Ishikawa (cell line): ENCODE results near the gene HIVEP2.

Experiments used
- CREB1 ChIP-seq: IDR thresholded peaks from 2 replicates; pipeline ENCODE4 v1.6.1; 2012; ENCODE audit warnings: low read depth
- EGR1 ChIP-seq: IDR thresholded peaks from 2 replicates; pipeline ENCODE4 v1.6.1; 2012
- EP300 ChIP-seq: IDR thresholded peaks from 2 replicates; pipeline ENCODE4 v1.6.1; 2012; ENCODE audit warnings: borderline replicate concordance
- FOXM1 ChIP-seq: IDR thresholded peaks from 2 replicates; pipeline ENCODE4 v1.6.1; 2012; ENCODE audit warnings: low read depth, borderline replicate concordance
- MAX ChIP-seq: IDR thresholded peaks from 2 replicates; pipeline ENCODE4 v1.6.1; 2012
- NFIC ChIP-seq: IDR thresholded peaks from 2 replicates; pipeline ENCODE4 v1.6.1; 2012
- RAD21 ChIP-seq: IDR thresholded peaks from 2 replicates; pipeline ENCODE4 v1.6.1; 2012; ENCODE audit warnings: low read depth
- REST ChIP-seq: IDR thresholded peaks from 2 replicates; pipeline ENCODE4 v1.6.1; 2012; ENCODE audit warnings: low read depth, mild to moderate bottlenecking
- TAF1 ChIP-seq: IDR thresholded peaks from 2 replicates; pipeline ENCODE4 v1.6.1; 2012; ENCODE audit warnings: low read depth, mild to moderate bottlenecking
- TCF12 ChIP-seq: IDR thresholded peaks from 2 replicates; pipeline ENCODE4 v1.6.1; 2012; ENCODE audit warnings: low read depth
- TEAD4 ChIP-seq: IDR thresholded peaks from 2 replicates; pipeline ENCODE4 v1.6.1; 2012
- ZBTB7A ChIP-seq: IDR thresholded peaks from 2 replicates; pipeline ENCODE4 v1.6.1; 2012; ENCODE audit warnings: low read depth
- TF ChIP-seq, protein P1 (sequence below): IDR thresholded peaks from 2 replicates; pipeline ENCODE4 v1.6.1; 2012

DNA sequence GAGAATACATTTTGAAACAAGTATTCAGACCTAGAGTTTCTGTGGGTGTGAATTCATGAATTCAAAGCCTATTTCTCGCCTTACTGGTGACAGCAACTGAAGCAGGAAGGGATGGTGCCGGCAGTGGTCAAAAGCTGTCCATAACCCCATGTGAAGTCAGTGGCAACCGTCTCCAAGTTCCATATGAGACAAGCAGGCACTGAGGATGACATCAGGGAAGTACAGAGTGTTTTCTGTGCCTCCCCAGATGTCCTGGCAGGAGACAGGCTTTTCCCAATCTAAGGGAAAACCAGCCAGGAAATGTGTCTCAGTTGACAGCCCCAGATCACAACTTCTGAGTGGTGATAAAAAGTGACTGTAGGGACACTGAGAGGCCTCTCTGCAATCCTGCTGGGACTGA lies 66.6 kb downstream of the HIVEP2 start:
- TF ChIP-seq FOXM1 (no peak), TAF1 (no peak), EP300 (no peak), ZBTB7A (no peak), RAD21 (no peak), TEAD4 (no peak), NFIC (no peak), MAX (no peak), TCF12 (no peak), REST (no peak), CREB1 (no peak), EGR1 (no peak)
- TF ChIP-seq, protein P1, sequence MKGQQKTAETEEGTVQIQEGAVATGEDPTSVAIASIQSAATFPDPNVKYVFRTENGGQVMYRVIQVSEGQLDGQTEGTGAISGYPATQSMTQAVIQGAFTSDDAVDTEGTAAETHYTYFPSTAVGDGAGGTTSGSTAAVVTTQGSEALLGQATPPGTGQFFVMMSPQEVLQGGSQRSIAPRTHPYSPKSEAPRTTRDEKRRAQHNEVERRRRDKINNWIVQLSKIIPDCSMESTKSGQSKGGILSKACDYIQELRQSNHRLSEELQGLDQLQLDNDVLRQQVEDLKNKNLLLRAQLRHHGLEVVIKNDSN = no peak
